Activated T-cell treated with anti-CD3 and anti-CD28 coated beads, Interleukin-2, amount 50 U/mL, for 24 hours (primary cell): ENCODE results near the gene PRKCSH.
A peak's percentile ranks its signal among the peaks of the same experiment; 100 is the strongest.
"Not testable (repeated sequence)": the region's sequence is repeated elsewhere in the genome, so short reads cannot be mapped to it uniquely, and the experiment has no call there.

ENCODE experiments used
- DNase-seq: peaks from one replicate; pipeline ENCODE4 v3.0.0-alpha.2; 2020
- H3K27ac Mint-ChIP-seq: 2 replicates; pipeline ENCODE4 v1.8.0; 2020; ENCODE audit warnings: mild to moderate bottlenecking, mixed read lengths
- H3K27me3 Mint-ChIP-seq: 2 replicates; pipeline ENCODE4 v1.8.0; 2020; ENCODE audit warnings: mixed read lengths
- H3K36me3 Mint-ChIP-seq: 2 replicates; pipeline ENCODE4 v1.8.0; 2020; ENCODE audit warnings: low read depth, mixed read lengths
- H3K4me1 Mint-ChIP-seq: 2 replicates; pipeline ENCODE4 v1.8.0; 2020; ENCODE audit warnings: low read depth, mixed read lengths
- H3K4me3 Mint-ChIP-seq: 2 replicates; pipeline ENCODE4 v1.8.0; 2020; ENCODE audit warnings: mild to moderate bottlenecking, moderate library complexity, mixed read lengths
- H3K9me3 Mint-ChIP-seq: 2 replicates; pipeline ENCODE4 v1.8.0; 2020; ENCODE audit warnings: mixed read lengths

The PRKCSH gene

DNA sequence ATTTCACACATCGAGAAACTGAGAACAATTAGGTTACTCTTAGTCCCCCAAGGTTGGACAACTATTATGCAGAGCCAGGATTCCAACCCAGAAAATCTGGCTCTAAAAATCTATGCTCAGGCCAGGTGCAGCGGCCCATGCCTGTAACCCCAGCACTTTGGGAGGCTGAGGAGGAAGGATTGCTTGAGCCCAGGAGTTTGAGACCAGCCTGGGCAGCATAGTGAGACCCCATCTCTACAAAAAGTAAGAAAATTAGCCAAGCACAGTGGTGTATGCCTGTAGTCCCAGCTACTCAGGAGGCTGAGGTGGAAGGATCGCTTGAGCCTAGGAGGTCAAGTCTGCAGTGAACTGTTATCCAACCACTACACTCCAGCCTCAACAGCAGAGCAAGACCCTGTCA, 1.9 kb upstream of the PRKCSH start:
- not testable (repeated sequence) for H3K27me3 Mint-ChIP-seq, H3K9me3 Mint-ChIP-seq, H3K27ac Mint-ChIP-seq, H3K4me3 Mint-ChIP-seq, DNase-seq
- H3K4me1 Mint-ChIP-seq: peaks cover 23% of the 10 kb centered on the region
- peaks cover 32% of the 10 kb centered on the region for H3K36me3 Mint-ChIP-seq

DNA sequence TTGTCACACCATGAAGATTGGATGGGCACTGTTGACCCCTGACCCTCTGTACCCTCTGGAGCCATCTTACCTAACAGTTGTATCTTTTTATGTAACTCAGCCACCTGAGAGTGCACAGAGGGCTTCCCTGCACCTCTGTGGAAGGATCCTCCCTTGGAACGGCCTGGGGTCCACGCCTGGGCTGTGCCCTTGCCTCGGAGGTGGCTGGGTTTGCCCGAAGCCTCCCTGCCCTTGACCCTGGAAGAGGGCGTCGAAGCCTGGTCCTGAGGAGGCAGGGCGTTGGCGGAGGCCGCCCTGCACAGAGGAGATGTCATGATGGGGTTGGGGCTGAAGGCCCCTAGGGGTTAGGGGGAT, 755 bp upstream of the PRKCSH start:
- Mint-ChIP-seq H3K36me3 (peaks cover 39% of the 10 kb centered on the region), H3K9me3 (no peaks in the 10 kb centered on the region), H3K4me3 (peak overlapping the region; percentile 99)

DNA sequence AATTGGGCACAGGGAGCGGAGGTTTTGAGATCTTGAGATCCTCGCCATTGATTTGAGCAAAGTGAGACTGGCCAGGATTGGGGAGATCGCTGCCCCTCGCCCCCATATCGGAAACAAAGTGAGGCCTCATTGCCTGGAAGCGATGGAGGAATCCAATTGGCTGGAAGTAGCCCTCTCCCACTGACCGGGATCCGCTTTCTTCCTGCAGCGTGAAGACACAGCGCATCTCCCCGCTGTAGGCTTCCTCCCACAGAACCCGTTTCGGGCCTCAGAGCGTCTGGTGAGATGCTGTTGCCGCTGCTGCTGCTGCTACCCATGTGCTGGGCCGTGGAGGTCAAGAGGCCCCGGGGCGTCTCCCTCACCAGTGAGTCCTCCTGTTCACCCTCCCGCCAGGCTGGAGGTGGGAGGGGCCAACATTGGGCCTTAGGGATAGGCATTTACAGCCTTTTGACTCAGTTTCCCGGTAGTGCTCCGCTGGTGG, 438 bp downstream of the PRKCSH start:
- Mint-ChIP-seq H3K4me3 (peak overlapping the region; percentile 99), H3K27me3 (no peaks in the 10 kb centered on the region), H3K9me3 (no peaks in the 10 kb centered on the region), H3K36me3 (peaks cover 51% of the 10 kb centered on the region), H3K27ac (peak overlapping the region; percentile 97), H3K4me1 (peaks cover 25% of the 10 kb centered on the region)
- no peak for DNase-seq

More for the DNA sequence above, 755 bp upstream of the PRKCSH start:
- DNase-seq: no peak
- H3K27me3 Mint-ChIP-seq: no peaks in the 10 kb centered on the region
- peak overlapping the region; percentile 97 for H3K27ac Mint-ChIP-seq
- H3K4me1 Mint-ChIP-seq: peaks cover 23% of the 10 kb centered on the region

DNA sequence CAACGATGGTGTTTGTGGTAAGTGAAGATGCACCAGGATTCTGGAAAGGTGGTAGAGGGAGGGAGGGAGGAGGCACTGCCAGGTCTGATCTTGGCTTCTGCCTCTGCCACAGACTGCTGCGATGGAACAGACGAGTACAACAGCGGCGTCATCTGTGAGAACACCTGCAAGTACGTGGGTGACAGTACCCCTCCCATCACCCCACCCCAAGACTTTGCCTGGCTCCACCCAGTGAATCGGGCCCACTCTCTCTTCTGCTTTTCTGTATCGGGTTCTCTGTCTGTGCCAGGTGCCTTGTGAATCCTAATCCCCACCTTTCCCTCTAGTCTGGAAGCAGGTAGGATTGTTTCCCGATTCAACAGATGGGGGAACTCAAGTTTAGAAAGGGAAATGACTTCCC, 2.5 kb downstream of the PRKCSH start:
- DNase-seq: no peak
- peak overlapping the region; percentile 99 for H3K4me3 Mint-ChIP-seq
- H3K27ac Mint-ChIP-seq: peak overlapping the region; percentile 23
- H3K9me3 Mint-ChIP-seq: no peaks in the 10 kb centered on the region
- H3K36me3 Mint-ChIP-seq: peaks cover 72% of the 10 kb centered on the region
- H3K4me1 Mint-ChIP-seq: peaks cover 28% of the 10 kb centered on the region
- no peaks in the 10 kb centered on the region for H3K27me3 Mint-ChIP-seq

- Mint-ChIP-seq H3K27me3 (no peaks in the 10 kb centered on the region), H3K4me1 (peaks cover 5% of the 10 kb centered on the region), H3K36me3 (peaks cover 83% of the 10 kb centered on the region), H3K4me3 (no peak overlapping the region), H3K27ac (no peak overlapping the region), H3K9me3 (no peaks in the 10 kb centered on the region)
- no peak for DNase-seq
These were observed 8.6 kb downstream of the PRKCSH start for GRCh38 chr19:11444059-11444458.

- H3K27me3 Mint-ChIP-seq: no peaks in the 10 kb centered on the region
- no peak overlapping the region for H3K4me3 Mint-ChIP-seq
- no peak overlapping the region for H3K27ac Mint-ChIP-seq
- peaks cover 5% of the 10 kb centered on the region for H3K4me1 Mint-ChIP-seq
- peaks cover 85% of the 10 kb centered on the region for H3K36me3 Mint-ChIP-seq
- DNase-seq: no peak
- no peaks in the 10 kb centered on the region for H3K9me3 Mint-ChIP-seq
These were observed 9.7 kb downstream of the PRKCSH start for GRCh38 chr19:11445141-11445540.

DNA sequence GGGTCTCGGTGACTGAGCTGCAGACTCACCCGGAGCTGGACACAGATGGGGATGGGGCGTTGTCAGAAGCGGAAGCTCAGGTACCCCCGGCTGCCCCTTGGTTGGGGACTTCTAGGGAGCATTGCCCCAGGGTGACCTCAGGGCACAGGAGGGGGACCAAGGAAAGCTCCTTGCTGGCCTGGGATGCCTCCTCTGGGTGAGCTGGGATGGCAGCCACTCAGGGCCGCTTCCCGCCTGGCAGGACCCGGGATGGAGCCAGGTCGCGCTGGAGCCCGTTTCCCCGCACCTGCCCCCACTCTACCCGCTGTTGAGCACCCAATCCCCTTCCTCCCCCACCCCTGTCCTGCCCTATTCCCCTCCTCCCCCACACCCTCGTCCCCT, 10.8 kb downstream of the PRKCSH start:
- H3K4me1 Mint-ChIP-seq: no peaks in the 10 kb centered on the region
- H3K27ac Mint-ChIP-seq: no peak overlapping the region
- no peak for DNase-seq
- H3K27me3 Mint-ChIP-seq: no peaks in the 10 kb centered on the region
- no peaks in the 10 kb centered on the region for H3K9me3 Mint-ChIP-seq
- peaks cover 83% of the 10 kb centered on the region for H3K36me3 Mint-ChIP-seq
- no peak overlapping the region for H3K4me3 Mint-ChIP-seq

- Mint-ChIP-seq H3K4me1 (no peaks in the 10 kb centered on the region), H3K27me3 (no peaks in the 10 kb centered on the region), H3K27ac (no peak overlapping the region), H3K9me3 (no peaks in the 10 kb centered on the region), H3K4me3 (no peak overlapping the region), H3K36me3 (peaks cover 78% of the 10 kb centered on the region)
- DNase-seq: peak; percentile 60
These were observed 11.3 kb downstream of the PRKCSH start for GRCh38 chr19:11446652-11447301.

GRCh38 chr19:11447347-11448262, 12.2 kb downstream of the PRKCSH start:
- no peak overlapping the region for H3K4me3 Mint-ChIP-seq
- no peaks in the 10 kb centered on the region for H3K9me3 Mint-ChIP-seq
- H3K27me3 Mint-ChIP-seq: no peaks in the 10 kb centered on the region
- no peak for DNase-seq
- H3K27ac Mint-ChIP-seq: no peak overlapping the region
- peaks cover 70% of the 10 kb centered on the region for H3K36me3 Mint-ChIP-seq
- no peaks in the 10 kb centered on the region for H3K4me1 Mint-ChIP-seq

DNA sequence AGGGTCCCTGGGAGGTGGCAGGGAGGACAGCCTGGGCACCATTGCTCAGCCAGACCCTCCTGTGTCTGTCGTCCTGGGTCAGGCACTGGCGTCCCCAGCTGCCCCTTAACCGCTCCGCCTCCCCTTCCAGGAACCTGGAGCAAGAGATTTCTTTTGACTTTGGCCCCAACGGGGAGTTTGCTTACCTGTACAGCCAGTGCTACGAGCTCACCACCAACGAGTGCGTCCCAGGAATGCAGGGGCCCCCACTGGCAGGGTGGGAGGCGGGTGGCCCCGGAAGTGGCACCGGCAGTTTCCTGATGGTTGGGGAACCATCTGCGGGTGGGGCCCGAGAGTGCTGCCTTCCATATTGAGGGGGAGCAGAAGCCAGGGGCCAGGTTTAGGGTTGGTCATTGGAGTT, 13.0 kb downstream of the PRKCSH start:
- H3K4me1 Mint-ChIP-seq: no peaks in the 10 kb centered on the region
- H3K9me3 Mint-ChIP-seq: no peaks in the 10 kb centered on the region
- peaks cover 64% of the 10 kb centered on the region for H3K36me3 Mint-ChIP-seq
- H3K27me3 Mint-ChIP-seq: no peaks in the 10 kb centered on the region
- DNase-seq: no peak
- H3K4me3 Mint-ChIP-seq: no peak overlapping the region
- no peak overlapping the region for H3K27ac Mint-ChIP-seq

DNA sequence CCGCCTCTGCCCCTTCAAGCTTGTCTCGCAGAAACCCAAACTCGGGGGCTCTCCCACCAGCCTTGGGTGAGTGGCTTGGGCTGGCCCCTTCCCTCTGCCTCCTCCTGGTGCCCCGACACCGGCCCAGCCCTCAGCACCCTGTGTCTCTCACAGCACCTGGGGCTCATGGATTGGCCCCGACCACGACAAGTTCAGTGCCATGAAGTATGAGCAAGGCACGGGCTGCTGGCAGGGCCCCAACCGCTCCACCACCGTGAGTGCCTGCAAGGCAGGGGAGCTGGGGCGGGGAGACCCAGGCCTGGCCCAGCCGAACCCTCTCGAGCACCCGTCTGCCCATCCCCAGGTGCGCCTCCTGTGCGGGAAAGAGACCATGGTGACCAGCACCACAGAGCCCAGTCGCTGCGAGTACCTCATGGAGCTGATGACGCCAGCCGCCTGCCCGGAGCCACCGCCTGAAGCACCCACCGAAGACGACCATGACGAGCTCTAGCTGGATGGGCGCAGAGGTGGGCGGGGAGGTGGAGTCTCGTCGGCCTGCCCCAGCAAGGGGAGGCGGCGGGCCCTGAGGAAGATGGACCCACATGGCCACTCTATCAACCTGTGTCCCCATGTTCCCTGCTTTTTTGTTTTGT, 13.6 kb downstream of the PRKCSH start:
- H3K27ac Mint-ChIP-seq: peak overlapping the region; percentile 11

DNA sequence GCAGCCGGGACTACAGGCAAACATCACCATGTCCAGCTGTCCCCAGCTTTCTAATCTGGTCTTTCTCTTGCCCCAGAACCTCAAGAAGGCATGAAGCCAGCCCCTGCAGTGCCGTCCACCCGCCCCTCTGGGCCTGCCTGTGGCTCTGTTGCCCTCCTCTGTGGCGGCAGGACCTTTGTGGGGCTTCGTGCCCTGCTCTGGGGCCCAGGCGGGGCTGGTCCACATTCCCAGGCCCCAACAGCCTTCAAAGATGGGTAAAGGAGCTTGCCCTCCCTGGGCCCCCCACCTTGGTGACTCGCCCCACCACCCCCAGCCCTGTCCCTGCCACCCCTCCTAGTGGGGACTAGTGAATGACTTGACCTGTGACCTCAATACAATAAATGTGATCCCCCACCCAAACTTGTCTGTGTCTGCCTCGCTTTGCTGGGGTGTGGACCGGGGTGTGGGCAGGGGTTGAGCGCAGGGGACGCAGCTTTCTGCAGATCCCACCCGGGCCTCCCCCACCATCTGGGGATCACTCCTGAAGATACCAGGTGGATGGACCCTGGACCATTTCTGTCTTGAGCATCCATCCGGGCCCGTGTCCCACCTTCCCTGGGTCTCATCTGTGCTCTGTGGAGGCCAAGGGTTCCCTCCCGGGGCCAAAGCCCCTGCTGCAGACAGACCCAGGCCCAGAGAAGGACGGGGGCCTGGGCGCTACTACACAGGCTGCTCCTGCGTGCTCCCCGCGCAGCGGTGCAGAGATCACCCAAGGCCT, 15.3 kb downstream of the PRKCSH start:
- Mint-ChIP-seq H3K36me3 (peaks cover 44% of the 10 kb centered on the region), H3K27me3 (no peaks in the 10 kb centered on the region), H3K4me1 (no peaks in the 10 kb centered on the region), H3K27ac (no peak overlapping the region), H3K9me3 (no peaks in the 10 kb centered on the region), H3K4me3 (no peak overlapping the region)
- DNase-seq: no peak

More for the DNA sequence above, 13.6 kb downstream of the PRKCSH start:
- H3K27me3 Mint-ChIP-seq: no peaks in the 10 kb centered on the region
- H3K4me1 Mint-ChIP-seq: no peaks in the 10 kb centered on the region
- no peak for DNase-seq
- H3K36me3 Mint-ChIP-seq: peaks cover 59% of the 10 kb centered on the region
- H3K4me3 Mint-ChIP-seq: no peak overlapping the region
- no peaks in the 10 kb centered on the region for H3K9me3 Mint-ChIP-seq

GRCh38 chr19:11451327-11451870, 16.0 kb downstream of the PRKCSH start:
- no peak for DNase-seq
- no peaks in the 10 kb centered on the region for H3K9me3 Mint-ChIP-seq
- peaks cover 44% of the 10 kb centered on the region for H3K36me3 Mint-ChIP-seq
- no peaks in the 10 kb centered on the region for H3K27me3 Mint-ChIP-seq
- no peaks in the 10 kb centered on the region for H3K4me1 Mint-ChIP-seq
- H3K4me3 Mint-ChIP-seq: no peak overlapping the region
- H3K27ac Mint-ChIP-seq: no peak overlapping the region
